Measurements from ENCODE around the gene RSPH6A. TPM values are rescaled to one million over a fixed set of nuclear protein-coding genes. Genes with fewer than 3 reads are reported as not detected.
A peak's percentile ranks its signal among the peaks of the same experiment; 100 is the strongest.

Gene RSPH6A
- total and polyA plus RNA-seq, 10 of the 15 experiments (the other 5 are each of a cell fraction or from before 2014, with no cell fraction given), result 0.03 to 0.41 (median 0.22) TPM; not detected in 4

DNA sequence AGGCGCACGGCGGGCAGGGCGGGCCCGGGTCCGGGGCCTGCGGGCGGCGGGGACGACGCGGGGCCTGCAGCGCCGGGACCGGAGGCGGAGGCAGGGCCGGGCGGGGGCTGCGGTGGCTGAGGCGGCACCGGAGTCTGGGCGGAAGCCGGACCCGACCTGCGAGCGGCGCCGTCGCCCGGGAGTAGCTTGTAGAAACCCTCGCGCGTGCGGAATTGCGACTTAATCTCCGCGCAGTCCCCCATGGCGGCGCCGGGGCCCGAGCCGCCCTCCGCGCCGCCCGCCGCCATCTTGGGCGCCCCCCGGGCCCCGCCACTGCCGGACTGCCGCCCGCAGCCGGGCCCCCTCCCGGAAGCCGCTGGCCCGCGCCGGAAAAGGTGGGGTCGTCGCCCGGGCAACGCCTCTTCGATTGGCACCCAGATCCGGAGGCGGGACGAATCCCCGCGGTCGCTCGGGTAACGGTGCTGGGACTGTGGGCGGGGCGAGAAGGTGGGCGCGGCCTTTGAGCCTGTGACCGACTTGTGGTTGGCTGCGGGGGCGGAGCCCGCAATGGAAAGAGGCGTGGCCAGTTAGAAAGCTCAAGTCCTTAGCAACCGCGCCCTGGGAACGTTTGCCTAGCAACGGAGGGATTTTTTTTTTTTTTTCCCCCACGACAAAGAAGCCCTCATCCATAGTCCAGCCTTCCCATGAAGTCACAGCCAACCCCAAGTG, 22.5 kb downstream of the RSPH6A start, which contains the start of gene DMWD (continued):
- TF ChIP-seq, protein P1, sequence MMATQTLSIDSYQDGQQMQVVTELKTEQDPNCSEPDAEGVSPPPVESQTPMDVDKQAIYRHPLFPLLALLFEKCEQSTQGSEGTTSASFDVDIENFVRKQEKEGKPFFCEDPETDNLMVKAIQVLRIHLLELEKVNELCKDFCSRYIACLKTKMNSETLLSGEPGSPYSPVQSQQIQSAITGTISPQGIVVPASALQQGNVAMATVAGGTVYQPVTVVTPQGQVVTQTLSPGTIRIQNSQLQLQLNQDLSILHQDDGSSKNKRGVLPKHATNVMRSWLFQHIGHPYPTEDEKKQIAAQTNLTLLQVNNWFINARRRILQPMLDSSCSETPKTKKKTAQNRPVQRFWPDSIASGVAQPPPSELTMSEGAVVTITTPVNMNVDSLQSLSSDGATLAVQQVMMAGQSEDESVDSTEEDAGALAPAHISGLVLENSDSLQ (IDR thresholded peaks at IDR 0.05), result peak; percentile 98
- no peak for TF ChIP-seq CBX3 (IDR thresholded peaks at IDR 0.05; ENCODE audit: borderline replicate concordance, low read depth)
- TF ChIP-seq NRF1 (conservative IDR thresholded peaks at IDR 0.05; ENCODE audit: low read depth, low read length), result 0 out of 2 replicates have a peak, but pooled peaks have one; percentile 4
- TF ChIP-seq GATAD2B (conservative IDR thresholded peaks at IDR 0.05; ENCODE audit: low read depth), result peak; percentile 90
- TF ChIP-seq POLR2AphosphoS2 (IDR thresholded peaks at IDR 0.05; ENCODE audit: low read depth, low read length), result no peak
- TF ChIP-seq SREBF1 (IDR thresholded peaks at IDR 0.05; ENCODE audit: low read length), result peak; percentile 39; the same call in 1 of the 2 replicates
- TF ChIP-seq BHLHE40 (IDR thresholded peaks at IDR 0.05; ENCODE audit: borderline replicate concordance in 1 of 2, low read depth in 2 of 2, low read length in 1 of 2), result peak; percentile 30 to 54; a peak in 2 of 4 replicates
- TF ChIP-seq SIN3A (IDR thresholded peaks at IDR 0.05; ENCODE audit: low read depth, low read length), result peak; percentile 55; the same call in 1 of the 2 replicates
- TF ChIP-seq SRF (IDR thresholded peaks at IDR 0.05; ENCODE audit: low read depth in 2 of 2, low read length in 2 of 2), result peak in 1 of 2 experiments; percentile 70; a peak in 2 of 4 replicates
- peak; percentile 57 for TF ChIP-seq HCFC1 (IDR thresholded peaks at IDR 0.05; ENCODE audit: low read length)
- TF ChIP-seq MEF2B (IDR thresholded peaks at IDR 0.05; ENCODE audit: partially characterized antibody, poor library complexity, severe bottlenecking), result peak; percentile 85
- TF ChIP-seq ZZZ3 (IDR thresholded peaks at IDR 0.05; ENCODE audit: control insufficient read depth, insufficient read length, low read depth), result no peak
- TF ChIP-seq, protein P2, sequence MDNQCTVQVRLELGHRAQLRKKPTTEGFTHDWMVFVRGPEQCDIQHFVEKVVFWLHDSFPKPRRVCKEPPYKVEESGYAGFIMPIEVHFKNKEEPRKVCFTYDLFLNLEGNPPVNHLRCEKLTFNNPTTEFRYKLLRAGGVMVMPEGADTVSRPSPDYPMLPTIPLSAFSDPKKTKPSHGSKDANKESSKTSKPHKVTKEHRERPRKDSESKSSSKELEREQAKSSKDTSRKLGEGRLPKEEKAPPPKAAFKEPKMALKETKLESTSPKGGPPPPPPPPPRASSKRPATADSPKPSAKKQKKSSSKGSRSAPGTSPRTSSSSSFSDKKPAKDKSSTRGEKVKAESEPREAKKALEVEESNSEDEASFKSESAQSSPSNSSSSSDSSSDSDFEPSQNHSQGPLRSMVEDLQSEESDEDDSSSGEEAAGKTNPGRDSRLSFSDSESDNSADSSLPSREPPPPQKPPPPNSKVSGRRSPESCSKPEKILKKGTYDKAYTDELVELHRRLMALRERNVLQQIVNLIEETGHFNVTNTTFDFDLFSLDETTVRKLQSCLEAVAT (IDR thresholded peaks at IDR 0.05), result peak; percentile 64; the same call in 1 of the 2 replicates
- peak; percentile 60; the same call in 1 of the 2 replicates for TF ChIP-seq RB1 (IDR thresholded peaks at IDR 0.05; ENCODE audit: borderline replicate concordance)
- TF ChIP-seq, protein P3, sequence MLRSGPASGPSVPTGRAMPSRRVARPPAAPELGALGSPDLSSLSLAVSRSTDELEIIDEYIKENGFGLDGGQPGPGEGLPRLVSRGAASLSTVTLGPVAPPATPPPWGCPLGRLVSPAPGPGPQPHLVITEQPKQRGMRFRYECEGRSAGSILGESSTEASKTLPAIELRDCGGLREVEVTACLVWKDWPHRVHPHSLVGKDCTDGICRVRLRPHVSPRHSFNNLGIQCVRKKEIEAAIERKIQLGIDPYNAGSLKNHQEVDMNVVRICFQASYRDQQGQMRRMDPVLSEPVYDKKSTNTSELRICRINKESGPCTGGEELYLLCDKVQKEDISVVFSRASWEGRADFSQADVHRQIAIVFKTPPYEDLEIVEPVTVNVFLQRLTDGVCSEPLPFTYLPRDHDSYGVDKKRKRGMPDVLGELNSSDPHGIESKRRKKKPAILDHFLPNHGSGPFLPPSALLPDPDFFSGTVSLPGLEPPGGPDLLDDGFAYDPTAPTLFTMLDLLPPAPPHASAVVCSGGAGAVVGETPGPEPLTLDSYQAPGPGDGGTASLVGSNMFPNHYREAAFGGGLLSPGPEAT (IDR thresholded peaks at IDR 0.05; ENCODE audit: low read depth), result 0 out of 2 replicates have a peak, but pooled peaks have one; percentile 37
- TF ChIP-seq YY1 (IDR thresholded peaks at IDR 0.05; ENCODE audit: low read depth, low read length), result peak; percentile 96
- peak; percentile 95 for TF ChIP-seq HDGF (IDR thresholded peaks at IDR 0.05)
- TF ChIP-seq DPF2 (IDR thresholded peaks at IDR 0.05), result peak; percentile 90
- no peak for TF ChIP-seq EP300 (IDR thresholded peaks at IDR 0.05; ENCODE audit: borderline replicate concordance in 1 of 2, control insufficient read depth in 1 of 2, low read depth in 2 of 2, low read length in 2 of 2)
- TF ChIP-seq MEF2A (IDR thresholded peaks at IDR 0.05; ENCODE audit: insufficient read depth, low read depth, low read length), result 0 out of 2 replicates have a peak, but pooled peaks have one; percentile 33
- TF ChIP-seq NR2F1 (conservative IDR thresholded peaks at IDR 0.05), result peak; percentile 69
- peak; percentile 25 to 89 for TF ChIP-seq EGR1 (IDR thresholded peaks at IDR 0.05; ENCODE audit: borderline replicate concordance in 1 of 2, low read depth in 2 of 2, low read length in 2 of 2)
- TF ChIP-seq CREM (IDR thresholded peaks at IDR 0.05; ENCODE audit: low read depth), result peak; percentile 45; the same call in 1 of the 2 replicates
